Cardiac fibroblast (primary cell): ENCODE measurements around the gene UBAP2L.
"Not testable (repeated sequence)": the region's sequence is repeated elsewhere in the genome, so short reads cannot be mapped to it uniquely, and the experiment has no call there.

Experiments
- DNase-seq, 2 donors: peaks; one replicate each; pipeline versions ENCODE4 v3.0.0 to v3.0.0-alpha.2; 2010; ENCODE audit warnings: low read depth in 2 of 2
- H3K4me3 ChIP-seq, 2 donors: replicated peaks in 1 of 2; 1 replicate in 1 of 2; 2 replicates in 1 of 2; pipeline ENCODE4 v1.5.1; 2011; ENCODE audit warnings: low read depth in 2 of 2, low read length in 2 of 2, mild to moderate bottlenecking in 2 of 2, moderate library complexity in 1 of 2
- CTCF ChIP-seq: IDR thresholded peaks from one replicate; pipeline ENCODE4 v1.5.1; 2011; ENCODE audit warnings: low read depth, mild to moderate bottlenecking, low read length, inconsistent platforms

The UBAP2L gene

GRCh38 chr1:154199563-154199879 is 21.2 kb upstream of the UBAP2L start:
- no peak overlapping the region for H3K4me3 ChIP-seq
- TF ChIP-seq CTCF, result no peak
- no peak for DNase-seq

- DNase-seq, H3K4me3 ChIP-seq: not testable (repeated sequence)
These were observed 15.0 kb upstream of the UBAP2L start for GRCh38 chr1:154205778-154206177.

GRCh38 chr1:154206196-154206595 is 14.6 kb upstream of the UBAP2L start, which contains the start of gene CFAP141:
Gene CFAP141, minus strand, starts transcription at chr1:154206333. Its CDS starts 26 bp downstream, at chr1:154206307.
- peak in 1 of 2 donors; percentile 26 for DNase-seq
- no peak within 1 kb of the TSS for H3K4me3 ChIP-seq
- no peak for TF ChIP-seq CTCF

- no peak for DNase-seq
- TF ChIP-seq CTCF, result no peak
- no peak overlapping the region for H3K4me3 ChIP-seq
These were observed 13.5 kb upstream of the UBAP2L start for GRCh38 chr1:154207262-154207661.

GRCh38 chr1:154208677-154209388 is 11.9 kb upstream of the UBAP2L start:
- DNase-seq, result no peak
- no peak for TF ChIP-seq CTCF
- no peak overlapping the region for H3K4me3 ChIP-seq

GRCh38 chr1:154212083-154212482 is 8.7 kb upstream of the UBAP2L start:
- no peak for TF ChIP-seq CTCF
- DNase-seq, result no peak
- no peak overlapping the region for H3K4me3 ChIP-seq

GRCh38 chr1:154213274-154213673 is 7.5 kb upstream of the UBAP2L start:
- TF ChIP-seq CTCF, result no peak
- no peak overlapping the region for H3K4me3 ChIP-seq
- peak in 1 of 2 donors; percentile 61 for DNase-seq
